ENCODE results near the gene PTPRN2. TPM values are rescaled to one million over a fixed set of nuclear protein-coding genes. Genes with fewer than 3 reads are reported as not detected.

The PTPRN2 gene
- total and polyA plus RNA-seq, 2 of the 8 experiments (the other 6 are each of a cell fraction or from before 2014, with no cell fraction given) = 2.6 to 4.5 TPM

DNA sequence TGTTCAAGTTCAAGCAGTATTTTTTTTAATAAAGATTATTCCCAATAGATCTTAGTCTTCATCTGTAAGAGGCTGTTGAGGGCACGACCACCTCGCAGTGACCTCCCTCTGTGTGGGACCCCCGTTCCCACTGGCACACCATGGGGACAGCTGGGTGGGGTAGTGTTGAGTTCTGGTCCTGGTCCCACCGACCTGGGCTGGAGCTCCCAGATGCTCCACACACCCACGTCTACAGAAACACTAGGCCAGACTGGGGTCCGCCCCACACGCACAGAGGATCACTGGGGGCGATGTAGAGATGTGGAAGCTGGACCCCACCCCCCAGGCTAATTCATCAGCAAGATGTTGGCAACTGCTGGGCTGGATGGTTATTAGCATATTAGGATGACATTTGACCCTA, 623.6 kb downstream of the PTPRN2 start:
- POLR2A ChIA-PET (ENCODE audit: partially characterized antibody) = no interaction called here
- 95% methylated on average over 8 of the region's 8 CpGs; no CpG with 5 or more reads in 1 of the 2 experiments for WGBS, 2 experiments (ENCODE audit: extremely low coverage in 1 of 2, insufficient coverage in 1 of 2, insufficient read length in 1 of 2, insufficient replicate concordance in 2 of 2, low coverage in 1 of 2, low lambda C conversion rate in 2 of 2, missing lambda C conversion rate in 1 of 2)
- no peak for FAIRE-seq

More for the DNA sequence above, 623.6 kb downstream of the PTPRN2 start:
- Histone ChIP-seq H2AK5ac (ENCODE audit: low read depth, low read length) (no peak overlapping the region), H3K56ac (replicated peaks; ENCODE audit: insufficient read length, low read depth, low read length) (no peak overlapping the region), H3K79me1 (ENCODE audit: low read depth, low read length) (no peaks in the 10 kb centered on the region), H3K4ac (replicated peaks; ENCODE audit: insufficient read length, low read depth, low read length) (no peak overlapping the region), H2BK5ac (ENCODE audit: low read depth, low read length) (no peak overlapping the region), H3K14ac (ENCODE audit: insufficient read length) (no peak overlapping the region), H2AFZ (ENCODE audit: low read length) (no peak overlapping the region), H4K20me1 (replicated peaks in 1 of 2; ENCODE audit: control insufficient read depth in 1 of 2, insufficient read depth in 2 of 2, low read length in 2 of 2) (no peaks in the 10 kb centered on the region), H3K18ac (ENCODE audit: extremely low read depth, low read length) (no peak overlapping the region), H2BK12ac (ENCODE audit: low read depth, low read length) (no peak overlapping the region; the same call in 1 of the 2 replicates), H4K91ac (replicated peaks; ENCODE audit: insufficient read length, low read length) (no peak overlapping the region), H2BK20ac (ENCODE audit: low read length) (no peak overlapping the region), H3K4me3 (ENCODE audit: extremely low read depth in 1 of 4, insufficient read depth in 2 of 4, low read depth in 3 of 4, low read length in 4 of 4) (no peak overlapping the region), H3K9me3 (ENCODE audit: insufficient read depth in 2 of 2, low read depth in 1 of 2, low read length in 1 of 2) (peaks cover 3 to 20% of the 10 kb centered on the region in 2 experiments; a peak in 2 of 4 replicates), H4K8ac (ENCODE audit: extremely low read depth, insufficient read depth, low read length) (no peak overlapping the region), H3K36me3 (ENCODE audit: control insufficient read depth in 2 of 4, insufficient read depth in 4 of 4, low read length in 3 of 4) (no peaks in the 10 kb centered on the region), H3K4me1 (replicated peaks in 1 of 4; ENCODE audit: control insufficient read depth in 3 of 4, insufficient read depth in 4 of 4, low read length in 3 of 4) (peaks cover 4 to 11% (median 7%) of the 10 kb centered on the region in 4 experiments; a peak in 6 of 7 replicates), H3K9ac (replicated peaks in 1 of 4; ENCODE audit: extremely low read depth in 1 of 4, low read depth in 3 of 4, low read length in 3 of 4) (no peak overlapping the region), H4K5ac (ENCODE audit: insufficient read length, low read depth, low read length) (no peak overlapping the region), H2BK15ac (ENCODE audit: low read length) (no peak overlapping the region), H2BK120ac (replicated peaks; ENCODE audit: low read depth, low read length) (no peak overlapping the region), H3K27ac (ENCODE audit: low read depth, low read length) (no peak overlapping the region), H3K79me2 (ENCODE audit: control insufficient read depth in 1 of 2, insufficient read depth in 2 of 2, low read length in 2 of 2) (no peaks in the 10 kb centered on the region), H3K23ac (ENCODE audit: insufficient read length) (no peak overlapping the region), H3K4me2 (ENCODE audit: insufficient read depth in 1 of 2, low read depth in 2 of 2, low read length in 2 of 2) (no peak overlapping the region), H3K23me2 (ENCODE audit: low read depth, low read length) (peaks cover 7% of the 10 kb centered on the region; the same call in 1 of the 2 replicates), H3K27me3 (replicated peaks in 1 of 4; ENCODE audit: control insufficient read depth in 3 of 4, extremely low read depth in 1 of 4, insufficient read depth in 3 of 4, low read length in 3 of 4) (peaks cover 0 to 3% (median 0%) of the 10 kb centered on the region in 4 experiments; a peak in 2 of 7 replicates)
- TF ChIP-seq JUND (IDR thresholded peaks at IDR 0.05; ENCODE audit: low read length) (no peak), CBX5 (IDR thresholded peaks at IDR 0.05; ENCODE audit: low read depth, low read length) (no peak), TAF1 (IDR thresholded peaks at IDR 0.05; ENCODE audit: low read depth, low read length) (no peak), TEAD4 (IDR thresholded peaks at IDR 0.05; ENCODE audit: low read depth, low read length) (no peak), SP1 (IDR thresholded peaks at IDR 0.05; ENCODE audit: low read depth, low read length) (no peak), CEBPB (IDR thresholded peaks at IDR 0.05; ENCODE audit: low read depth, low read length) (no peak)
- CTCF ChIA-PET (ENCODE audit: partially characterized antibody) = interaction anchor here (1.3 kb wide), 1 partner anchor 14 kb away, joined by 3 read pairs; no protein-coding TSS in a partner anchor
- no peak for DNase-seq (ENCODE audit: low read depth in 1 of 2, low spot score in 2 of 2)

Measured in H1 (cell line).